AG09309 (cell line): Measurements from ENCODE around the gene SEPTIN7.

Experiments used
- DNase-seq: peaks from one replicate; pipeline ENCODE4 v3.0.0-alpha.2; 2010; ENCODE audit warnings: low read depth
- H3K4me3 ChIP-seq: 2 replicates; pipeline ENCODE4 v1.5.1; 2011; ENCODE audit warnings: mild to moderate bottlenecking, low read depth, low read length, moderate library complexity; ENCODE audit not compliant: control insufficient read depth
- TF ChIP-seq, protein P1 (sequence below): IDR thresholded peaks from 2 replicates; pipeline ENCODE4 v1.5.1; 2011; ENCODE audit warnings: mild to moderate bottlenecking, low read depth, low read length, inconsistent platforms; ENCODE audit not compliant: insufficient read depth, control insufficient read depth; ENCODE audit errors: missing control alignments

SEPTIN7 gene

DNA sequence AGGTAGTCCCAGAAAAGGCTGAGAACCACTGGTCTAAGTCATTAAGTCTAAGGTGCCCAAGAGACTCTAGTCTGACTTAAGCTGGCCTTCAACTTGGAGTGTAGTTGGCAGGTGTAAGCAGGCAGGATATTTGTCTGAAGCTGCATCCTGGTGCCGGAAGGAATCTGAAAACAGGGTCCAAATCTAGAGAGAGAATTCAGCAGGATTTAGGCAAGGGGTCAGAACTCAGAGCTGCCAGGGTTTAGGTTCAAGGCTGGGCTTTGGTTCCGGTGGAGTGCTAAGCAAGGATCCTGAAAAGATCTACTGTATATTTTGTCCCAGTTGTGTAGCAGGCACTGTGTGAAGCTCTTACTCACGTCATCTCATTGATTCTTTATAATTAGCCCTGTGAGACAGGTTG is 16.5 kb upstream of the SEPTIN7 start:
- no peak for DNase-seq
- H3K4me3 ChIP-seq: no peak overlapping the region
- TF ChIP-seq, protein P1, sequence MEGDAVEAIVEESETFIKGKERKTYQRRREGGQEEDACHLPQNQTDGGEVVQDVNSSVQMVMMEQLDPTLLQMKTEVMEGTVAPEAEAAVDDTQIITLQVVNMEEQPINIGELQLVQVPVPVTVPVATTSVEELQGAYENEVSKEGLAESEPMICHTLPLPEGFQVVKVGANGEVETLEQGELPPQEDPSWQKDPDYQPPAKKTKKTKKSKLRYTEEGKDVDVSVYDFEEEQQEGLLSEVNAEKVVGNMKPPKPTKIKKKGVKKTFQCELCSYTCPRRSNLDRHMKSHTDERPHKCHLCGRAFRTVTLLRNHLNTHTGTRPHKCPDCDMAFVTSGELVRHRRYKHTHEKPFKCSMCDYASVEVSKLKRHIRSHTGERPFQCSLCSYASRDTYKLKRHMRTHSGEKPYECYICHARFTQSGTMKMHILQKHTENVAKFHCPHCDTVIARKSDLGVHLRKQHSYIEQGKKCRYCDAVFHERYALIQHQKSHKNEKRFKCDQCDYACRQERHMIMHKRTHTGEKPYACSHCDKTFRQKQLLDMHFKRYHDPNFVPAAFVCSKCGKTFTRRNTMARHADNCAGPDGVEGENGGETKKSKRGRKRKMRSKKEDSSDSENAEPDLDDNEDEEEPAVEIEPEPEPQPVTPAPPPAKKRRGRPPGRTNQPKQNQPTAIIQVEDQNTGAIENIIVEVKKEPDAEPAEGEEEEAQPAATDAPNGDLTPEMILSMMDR: no peak

DNA sequence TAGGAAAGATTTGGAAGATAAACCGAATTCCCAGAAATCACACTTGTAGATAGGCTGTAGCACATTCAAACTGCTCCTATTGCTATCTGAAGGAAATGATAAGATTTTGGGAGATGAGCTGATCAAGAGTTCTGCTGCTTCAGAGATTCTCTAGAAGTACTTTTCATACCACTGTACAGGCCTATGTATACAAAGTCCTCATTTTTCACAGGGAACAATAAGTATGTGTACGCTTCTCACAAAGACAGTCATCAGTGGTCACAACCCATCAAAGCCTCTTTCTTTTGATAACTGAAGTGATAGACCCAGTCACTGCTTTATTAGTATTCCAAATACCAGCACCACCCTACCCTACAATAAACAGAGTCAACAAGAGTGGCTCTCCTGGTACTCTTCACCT is 15.6 kb upstream of the SEPTIN7 start:
- H3K4me3 ChIP-seq: no peak overlapping the region
- TF ChIP-seq, protein P1: no peak
- no peak for DNase-seq

DNA sequence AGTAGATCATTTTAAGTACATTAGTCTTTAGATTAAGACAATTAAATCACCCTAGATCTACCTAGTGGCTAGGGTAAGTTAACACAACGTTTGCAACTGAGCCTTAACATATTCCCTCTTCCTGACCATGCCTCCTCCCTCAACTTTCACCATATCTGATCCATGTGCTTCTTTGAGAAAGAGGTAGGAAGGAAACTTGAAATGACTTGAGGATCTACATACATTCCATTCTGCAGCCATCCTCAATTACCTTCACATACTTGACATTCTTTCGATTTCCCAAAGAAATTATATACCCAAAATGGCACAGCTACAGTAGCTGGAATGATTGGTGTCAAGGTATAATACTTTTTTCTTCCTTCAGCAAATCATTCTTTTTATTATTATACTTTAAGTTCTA is 12.9 kb upstream of the SEPTIN7 start:
- TF ChIP-seq, protein P1: no peak
- no peak for DNase-seq
- no peak overlapping the region for H3K4me3 ChIP-seq

DNA sequence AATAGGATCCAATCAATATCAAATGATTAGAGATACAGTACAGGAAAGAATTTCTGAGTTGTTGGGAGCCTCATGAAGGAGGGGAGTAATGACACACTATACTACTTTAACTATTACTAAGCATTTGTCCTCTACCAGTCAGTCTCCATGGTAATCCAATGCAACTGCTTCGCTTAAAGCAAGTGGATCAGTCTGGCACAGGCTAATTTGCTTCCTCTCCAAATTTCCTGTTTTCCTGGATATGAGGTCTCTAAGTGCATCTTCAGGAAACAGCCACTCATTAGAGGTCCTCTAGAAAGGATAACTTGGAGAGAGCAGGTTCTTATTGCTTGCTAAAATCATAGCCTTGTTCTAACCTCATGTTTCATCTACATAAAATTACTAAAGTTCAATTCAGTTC is 8.4 kb upstream of the SEPTIN7 start:
- TF ChIP-seq, protein P1: no peak
- H3K4me3 ChIP-seq: no peak overlapping the region
- DNase-seq: no peak

DNA sequence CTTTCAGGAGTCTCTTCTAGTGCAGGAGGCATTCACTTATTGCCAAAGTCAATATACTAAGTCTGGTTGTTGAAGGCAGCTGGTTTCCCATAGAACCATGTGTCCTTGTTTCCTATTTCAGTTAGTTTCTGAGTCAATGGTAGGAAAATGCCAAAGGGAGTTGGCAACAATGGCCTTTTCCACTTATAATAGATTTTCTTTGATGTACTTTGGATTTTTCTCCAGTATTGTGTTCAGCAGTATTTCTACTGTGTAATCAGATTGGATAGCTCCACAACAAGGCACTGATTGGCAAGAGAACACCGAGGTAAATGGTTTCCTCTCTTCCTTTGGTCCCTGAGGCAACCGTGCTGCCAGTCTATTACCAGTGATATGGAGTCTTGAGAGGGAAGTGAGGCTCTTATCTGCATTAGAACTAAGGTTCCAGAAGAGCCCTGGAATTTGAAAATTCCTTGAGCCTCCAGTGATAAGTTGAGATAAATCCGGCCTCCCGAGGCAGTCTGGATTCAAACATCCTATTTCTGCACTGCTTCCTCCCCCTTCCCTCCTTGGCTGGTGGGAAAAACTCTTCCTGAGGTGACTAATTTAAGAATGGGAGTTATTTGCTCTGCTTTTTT is 7.9 kb upstream of the SEPTIN7 start:
- no peak for DNase-seq
- H3K4me3 ChIP-seq: no peak overlapping the region
- TF ChIP-seq, protein P1: no peak

DNA sequence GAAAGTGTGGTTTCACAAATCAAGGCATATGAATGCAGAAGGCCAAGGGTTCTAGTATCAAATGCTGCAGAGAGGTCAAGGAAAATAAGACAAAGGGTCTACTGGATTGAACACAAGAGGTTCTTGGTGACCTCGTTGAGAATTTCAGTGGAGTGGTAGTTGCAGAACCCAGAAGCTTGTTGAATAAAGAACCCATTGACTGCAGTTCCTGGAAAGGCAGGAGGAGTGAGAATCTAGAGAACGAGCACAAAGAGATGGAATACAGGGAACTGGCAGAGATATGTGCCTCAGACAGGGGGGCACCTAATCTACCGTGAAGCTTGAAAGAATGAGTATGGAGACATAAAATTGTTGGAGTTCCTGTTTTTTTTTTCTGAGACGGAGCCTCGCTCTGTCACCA is 3.5 kb upstream of the SEPTIN7 start:
- TF ChIP-seq, protein P1: no peak
- H3K4me3 ChIP-seq: no peak overlapping the region
- no peak for DNase-seq
